SKM-1 treated with dmso at 0.1 percent for 144 hours (cell line): Measurements from ENCODE around the gene TLK1.

Experiments used
- DNase-seq: peaks from one replicate; lab custom pipeline; 2025; ENCODE audit not compliant: unreplicated experiment; lab: John Stamatoyannopoulos, UW

Gene TLK1

DNA sequence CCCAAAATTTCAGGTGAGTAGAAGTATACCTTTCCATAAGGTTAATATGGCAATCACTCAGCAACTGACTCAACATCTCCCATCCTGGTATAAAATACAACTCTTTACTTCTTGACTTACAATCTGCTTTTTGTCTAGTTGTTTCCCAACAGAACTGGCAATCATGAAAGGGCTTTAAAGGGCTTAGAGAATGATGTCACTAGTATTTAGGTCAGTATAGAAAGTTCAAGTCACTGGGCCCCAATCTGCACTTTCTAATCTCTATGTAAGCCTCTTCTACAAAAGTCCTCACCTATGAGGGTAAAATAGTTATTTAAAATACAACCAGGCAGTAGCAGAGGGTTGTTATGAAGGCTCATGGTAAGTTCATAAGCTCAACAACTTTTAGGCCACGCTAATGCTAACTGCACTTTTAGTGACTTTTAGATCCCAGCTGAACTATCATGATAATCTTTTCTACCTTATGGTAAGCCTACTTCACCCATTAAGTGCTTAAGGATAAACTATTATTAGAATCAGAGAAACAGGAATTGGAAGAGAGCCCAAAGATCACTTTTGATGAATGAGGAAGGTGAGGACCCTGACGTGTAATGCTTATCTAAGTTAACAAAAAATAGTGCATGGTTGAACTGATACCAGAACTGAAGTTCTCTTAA is 152.0 kb downstream of the TLK1 start:
- no peak for DNase-seq

DNA sequence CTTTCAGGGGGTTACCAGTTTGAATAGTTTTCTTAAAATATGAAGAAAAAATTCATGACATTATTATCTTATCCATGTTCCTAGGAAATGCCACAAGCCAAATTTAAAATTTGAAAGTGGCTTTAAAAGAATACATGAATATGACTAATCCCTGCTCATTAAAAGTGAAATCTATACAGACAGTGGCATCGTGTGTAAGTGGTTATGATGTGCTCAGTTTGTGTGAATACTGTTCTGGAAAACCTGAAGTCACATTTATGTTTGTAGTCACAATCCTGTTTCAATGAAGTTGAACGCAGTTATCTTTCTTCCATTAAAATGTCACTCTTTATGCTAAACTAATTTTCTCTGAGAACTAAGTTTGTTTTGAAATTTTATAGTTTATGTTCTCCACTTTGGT is 155.9 kb downstream of the TLK1 start:
- no peak for DNase-seq

DNA sequence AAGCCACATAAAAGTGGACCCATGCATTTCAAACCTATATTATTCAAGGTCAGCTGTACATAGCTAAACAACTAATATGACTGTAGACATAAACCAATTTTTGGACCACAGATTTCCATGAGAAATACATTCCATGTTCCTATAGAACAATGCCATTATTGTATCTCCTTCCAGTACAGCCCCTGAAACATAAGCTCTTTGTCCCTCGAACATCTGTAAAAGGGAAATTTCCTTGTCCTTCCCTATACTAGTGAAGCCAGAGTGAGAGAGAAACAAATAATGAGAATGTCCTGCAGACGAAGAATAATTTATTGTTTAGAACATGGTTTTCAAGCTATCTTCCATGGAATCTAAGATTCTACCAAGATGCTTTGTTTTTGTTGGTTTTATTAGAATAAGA is 156.3 kb downstream of the TLK1 start:
- DNase-seq, result no peak

DNA sequence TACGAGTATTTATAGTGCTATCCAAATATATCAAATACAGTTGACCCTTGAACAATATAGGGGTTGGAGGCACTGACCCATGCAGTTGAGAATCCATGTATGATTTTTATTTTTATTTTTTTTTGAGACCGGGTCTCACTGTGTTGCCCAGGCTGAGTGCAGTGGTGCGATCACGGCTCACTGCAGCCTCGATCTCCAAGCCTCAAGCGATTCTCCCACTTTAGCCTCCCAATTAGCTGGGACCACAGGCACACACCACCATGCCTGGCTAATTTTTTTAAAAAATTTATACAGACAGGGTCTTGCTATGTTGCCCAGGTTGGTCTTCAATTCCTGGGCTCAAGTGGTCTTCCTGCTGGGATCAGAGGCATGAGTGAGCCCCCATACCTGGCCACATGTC is 161.0 kb downstream of the TLK1 start:
- no peak for DNase-seq

DNA sequence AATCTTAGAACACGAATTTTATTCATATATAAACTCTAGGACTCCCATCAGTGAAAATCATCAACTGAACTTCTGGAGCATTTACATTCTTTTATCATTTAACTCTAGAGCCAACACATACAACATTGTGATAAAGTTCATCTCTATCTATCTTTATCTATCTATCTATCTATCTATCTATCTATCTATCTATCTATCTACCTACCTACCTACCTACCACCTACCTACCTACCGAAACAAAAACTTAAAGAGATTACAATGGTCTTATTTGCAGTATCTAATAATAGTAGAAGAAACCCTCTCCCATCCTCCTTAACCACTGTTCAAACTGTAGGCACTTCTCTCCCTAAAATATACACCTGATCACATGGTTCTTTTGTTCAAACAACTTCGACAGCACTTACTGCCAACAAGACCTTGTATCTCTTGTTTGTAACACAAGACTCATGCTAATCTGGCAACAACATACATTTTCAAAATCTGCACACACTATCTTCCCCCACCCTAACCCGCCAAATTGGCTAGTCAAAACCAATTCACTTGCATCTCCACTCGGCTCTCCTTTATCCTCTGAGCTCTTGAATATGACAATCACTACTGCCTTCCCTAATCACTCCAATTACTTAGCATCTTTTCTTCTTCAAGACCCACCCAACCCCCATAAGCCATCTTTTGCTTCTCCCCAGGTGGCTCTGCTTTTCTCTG is 162.6 kb downstream of the TLK1 start:
- no peak for DNase-seq

DNA sequence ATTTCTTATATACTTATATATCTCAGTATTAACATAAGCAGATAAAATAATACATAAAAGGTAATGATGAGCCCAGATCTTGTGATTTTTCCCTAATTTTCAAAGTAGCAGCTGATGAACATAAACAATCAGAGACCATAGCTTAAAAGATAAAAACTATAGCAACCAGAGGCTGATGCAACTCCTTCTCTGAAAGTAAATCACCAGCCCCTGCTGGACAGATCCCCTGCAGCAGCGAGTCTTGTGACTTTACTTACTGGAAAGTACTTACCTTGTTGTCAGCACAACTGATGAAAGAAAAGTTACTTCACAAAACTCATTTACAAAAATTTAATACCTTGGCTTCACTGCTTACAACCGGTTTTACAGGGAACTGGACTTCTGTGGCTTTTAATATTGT is 164.4 kb downstream of the TLK1 start:
- DNase-seq, result no peak

DNA sequence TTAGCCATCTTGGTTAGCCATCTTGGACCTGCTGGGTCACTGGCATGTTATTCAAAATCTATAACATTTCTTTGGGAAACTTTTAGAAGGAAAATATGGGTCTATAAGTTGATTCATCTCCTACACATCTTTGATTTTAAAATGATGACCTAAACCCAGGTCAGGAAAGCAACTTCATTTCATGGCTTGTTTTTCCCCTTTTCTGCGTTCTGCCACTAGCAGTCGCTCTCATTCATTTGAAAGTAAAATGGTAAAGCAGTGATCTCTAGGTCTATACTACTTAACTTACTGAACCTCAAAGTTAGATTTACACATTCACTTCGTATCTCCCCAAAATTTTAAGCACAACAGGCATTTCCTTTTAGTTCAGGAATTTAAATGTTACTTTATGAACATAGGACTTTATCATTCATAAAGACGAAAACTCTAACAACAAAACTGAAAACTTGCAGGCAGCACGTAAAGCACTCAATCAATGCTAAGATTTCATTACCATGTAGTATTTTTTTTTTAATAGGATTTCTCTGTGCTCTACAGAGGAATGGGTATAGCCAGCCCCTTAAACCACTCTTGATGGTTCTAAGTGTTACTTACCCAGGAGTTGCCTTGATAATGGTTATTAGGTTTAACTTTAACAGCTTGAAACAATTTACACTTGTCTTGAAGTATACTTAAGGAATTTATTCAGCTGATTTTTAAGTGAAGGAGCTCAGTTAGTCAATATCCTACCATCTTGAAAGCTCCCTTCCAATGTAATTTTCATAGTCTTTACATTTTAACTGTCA is 169.1 kb downstream of the TLK1 start:
- DNase-seq, result no peak

DNA sequence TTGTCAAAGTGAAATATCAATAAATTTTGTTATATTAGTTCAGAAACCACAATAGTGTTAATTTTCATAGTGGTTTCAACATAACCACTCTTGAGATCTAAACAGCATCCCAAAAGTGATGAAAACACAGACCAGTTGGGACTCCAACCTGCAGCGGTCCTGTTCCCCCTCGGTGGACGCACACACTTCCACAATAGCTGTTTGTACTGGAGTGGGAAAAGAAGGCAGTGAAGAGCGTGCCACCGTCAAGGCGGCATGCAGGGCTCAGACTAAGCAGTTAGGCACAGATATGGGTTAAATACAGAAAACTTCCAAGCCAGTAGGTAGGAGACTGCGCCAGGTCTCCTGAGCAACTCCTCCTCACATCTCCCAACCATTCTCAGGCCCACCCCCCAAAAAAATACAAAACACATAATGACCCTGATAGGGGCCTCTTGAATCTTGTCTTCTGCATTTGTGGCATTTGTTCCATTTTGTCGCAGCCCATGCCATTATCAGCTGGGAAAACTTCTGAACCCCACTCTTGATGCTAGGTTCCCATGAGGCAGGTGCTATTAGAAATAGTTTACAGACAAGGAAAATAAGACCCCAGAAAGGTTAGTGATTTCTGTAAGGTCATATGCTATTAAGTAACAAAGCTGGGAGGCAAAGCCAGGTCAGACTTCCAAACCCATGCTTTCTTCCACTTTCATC is 174.0 kb downstream of the TLK1 start:
- DNase-seq, result no peak

DNA sequence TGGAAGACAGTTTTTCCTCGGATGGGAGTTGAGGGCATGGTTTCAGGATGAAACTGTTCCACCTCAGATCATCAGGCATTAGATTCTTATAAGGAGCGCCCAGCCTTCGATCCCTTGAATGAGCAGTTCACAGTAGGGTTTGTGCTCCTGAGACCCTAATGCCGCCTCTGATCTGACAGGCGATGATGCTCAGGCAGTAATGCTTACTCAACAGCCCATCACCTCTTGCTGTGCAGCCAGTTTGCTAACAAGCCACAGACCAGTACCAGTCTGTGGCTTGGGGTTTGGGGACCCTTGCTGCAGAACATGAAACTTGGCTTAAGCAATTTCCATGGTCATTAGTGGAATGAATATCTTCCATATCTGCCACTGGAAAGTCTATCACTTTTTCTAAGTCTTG is 175.3 kb downstream of the TLK1 start:
- DNase-seq, result no peak

DNA sequence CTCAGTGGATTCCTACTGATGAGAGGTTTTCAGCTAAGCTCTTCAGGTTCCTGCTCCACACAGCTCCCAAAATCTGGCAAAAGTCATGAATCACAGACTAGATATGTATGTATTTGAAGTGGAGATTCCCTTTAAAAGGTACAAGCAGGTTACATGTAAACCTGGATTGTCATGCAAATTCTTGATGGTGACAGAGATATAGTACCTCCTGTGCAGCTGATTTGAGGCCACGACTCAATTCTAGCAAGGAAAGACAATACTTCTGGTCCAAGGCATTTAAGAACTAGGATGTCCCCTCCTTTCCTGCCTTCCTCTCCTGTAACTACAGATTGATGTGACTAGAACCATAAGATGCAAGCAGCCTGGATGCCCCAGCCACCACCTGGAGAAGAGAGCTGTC is 176.6 kb downstream of the TLK1 start:
- no peak for DNase-seq

DNA sequence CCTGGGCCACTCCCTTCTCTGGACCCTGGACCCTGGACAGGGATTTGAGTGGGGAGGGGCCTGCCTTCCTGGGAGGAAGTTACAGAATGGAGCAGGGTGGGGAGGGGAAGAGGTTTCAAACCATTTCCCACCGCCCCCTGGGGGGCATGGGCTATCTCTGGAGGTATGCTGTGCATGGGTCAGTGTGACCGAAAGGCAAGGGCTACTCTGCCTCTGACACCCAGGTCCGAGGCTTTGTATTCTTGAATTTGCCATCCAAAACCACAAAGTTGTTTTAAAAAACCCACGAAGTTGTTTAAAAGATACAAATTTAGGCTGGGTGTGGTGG is 184.8 kb downstream of the TLK1 start:
- DNase-seq, result no peak

DNA sequence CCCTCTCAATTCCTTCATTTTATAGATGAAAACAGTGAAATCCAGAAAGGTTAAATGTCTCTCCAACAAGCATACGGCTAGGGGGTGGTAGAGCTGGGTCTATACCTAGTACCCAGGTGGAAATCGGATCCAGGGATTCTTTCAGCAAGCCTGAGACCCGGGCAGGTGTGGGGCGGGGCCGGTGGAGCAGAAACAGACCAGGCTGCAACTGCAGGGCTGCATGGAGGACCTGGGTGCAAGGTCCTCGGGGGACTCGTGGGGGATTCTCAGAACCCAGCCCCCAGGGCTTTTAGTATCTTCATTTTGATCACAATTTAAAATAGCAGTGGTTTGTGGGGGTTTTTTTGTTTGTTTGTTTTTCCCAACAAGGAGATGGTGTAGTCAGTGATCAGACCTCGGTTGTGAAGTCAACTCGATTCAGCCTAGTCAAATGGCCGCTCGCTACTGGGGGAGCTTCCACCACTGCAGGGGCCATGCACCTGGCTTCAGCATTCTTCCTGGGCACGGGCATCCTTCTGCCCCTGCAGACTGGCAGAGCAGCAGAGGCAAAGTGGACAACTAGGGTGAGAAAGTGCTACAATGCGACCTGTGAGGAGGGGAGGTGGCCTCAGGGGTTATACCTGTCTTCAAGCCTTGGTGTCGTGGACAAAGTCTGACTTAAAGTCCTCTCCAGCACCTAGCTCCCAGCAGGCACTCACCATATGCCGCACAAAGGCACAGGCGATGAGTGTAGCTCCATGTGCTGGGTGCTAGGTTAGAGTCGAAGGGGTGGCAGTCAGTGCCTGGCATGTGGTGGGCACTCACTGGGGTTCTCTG is 185.4 kb downstream of the TLK1 start:
- no peak for DNase-seq

DNA sequence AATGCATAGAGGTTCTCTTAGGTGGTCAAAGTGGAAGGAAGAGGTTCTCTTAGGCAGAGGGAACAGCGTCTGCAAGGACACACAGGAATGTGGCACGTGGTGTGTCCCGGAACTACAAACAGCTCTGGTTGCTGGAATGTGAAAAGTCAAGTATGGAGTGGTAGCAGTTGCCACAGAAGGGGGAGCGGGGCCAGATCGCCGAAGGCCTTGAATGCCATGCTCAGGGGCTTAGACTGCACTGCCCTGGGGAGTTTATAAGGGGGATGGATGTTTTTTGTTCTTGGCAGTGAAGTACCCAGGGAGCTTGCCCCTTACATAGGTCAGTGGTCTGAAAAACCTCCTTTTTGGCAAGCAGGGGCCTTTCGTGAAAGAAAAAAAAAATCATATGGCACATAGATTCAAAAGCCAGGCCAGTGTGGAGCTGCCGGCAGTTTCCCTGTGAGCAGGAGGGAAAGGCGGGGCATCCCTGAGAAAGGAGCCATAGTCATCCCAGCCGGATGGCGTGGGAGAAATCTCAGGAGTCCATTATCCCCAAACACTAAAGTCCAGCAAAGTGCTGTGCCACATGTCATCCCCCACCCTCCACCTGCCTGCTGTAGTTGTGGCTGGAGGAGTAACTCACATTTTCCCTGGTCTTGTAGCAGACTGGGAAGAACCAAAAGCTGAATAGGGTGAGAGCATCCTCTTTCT is 186.2 kb downstream of the TLK1 start:
- no peak for DNase-seq

DNA sequence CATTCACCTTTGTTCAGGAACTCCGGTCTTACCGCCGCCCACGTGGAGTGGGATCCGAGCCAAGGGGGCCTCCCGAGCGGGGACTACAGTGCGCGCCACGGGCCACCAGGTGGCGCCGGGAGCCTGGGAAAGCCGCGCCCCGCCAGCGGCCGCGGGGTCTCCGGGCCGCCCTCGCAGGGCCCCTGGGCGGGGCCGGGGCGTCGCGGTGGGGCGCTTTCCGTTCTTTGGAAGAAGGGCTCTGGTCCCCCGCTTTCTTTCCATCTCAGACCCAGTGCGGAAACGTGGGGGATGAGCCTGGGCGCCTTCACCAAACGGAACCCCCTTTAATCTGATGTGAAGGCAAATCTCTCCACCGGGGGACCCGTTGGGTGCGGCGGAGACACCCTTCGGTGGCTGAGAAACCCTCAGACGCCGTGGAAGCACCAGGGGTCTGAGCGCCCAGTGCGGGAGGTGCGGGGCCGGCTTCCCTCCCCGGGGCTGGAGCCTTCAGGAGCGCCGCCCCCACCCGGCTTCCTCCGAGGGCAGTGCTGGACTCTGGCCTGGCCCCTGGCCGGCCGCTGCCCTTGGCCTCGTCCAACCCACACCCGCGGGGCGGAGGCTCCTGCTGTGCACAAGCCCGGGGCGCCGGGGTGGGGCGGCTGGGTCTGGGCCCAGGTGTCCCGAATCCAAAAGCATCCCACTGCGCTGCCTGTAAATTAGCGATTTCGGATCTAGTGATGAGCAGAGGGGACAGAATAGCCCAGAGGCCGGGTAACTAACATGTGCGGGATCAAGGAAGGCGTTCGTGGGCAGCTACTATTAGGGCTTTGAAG is 187.0 kb downstream of the TLK1 start:
- DNase-seq, result peak; percentile 53

DNA sequence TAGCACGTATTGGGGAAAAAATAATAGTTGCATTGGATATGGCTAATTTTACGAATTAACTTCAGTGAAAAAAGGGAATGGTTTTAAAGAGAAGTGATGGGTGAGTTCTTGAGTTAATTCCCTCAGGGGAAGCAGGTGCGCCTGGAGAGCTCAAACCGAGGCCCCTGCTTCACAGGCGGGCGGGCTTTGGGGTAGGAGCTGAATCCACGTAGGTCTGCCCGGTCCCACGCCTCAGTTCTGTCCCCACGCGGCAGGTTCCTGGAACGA is 187.5 kb downstream of the TLK1 start:
- DNase-seq, result no peak

DNA sequence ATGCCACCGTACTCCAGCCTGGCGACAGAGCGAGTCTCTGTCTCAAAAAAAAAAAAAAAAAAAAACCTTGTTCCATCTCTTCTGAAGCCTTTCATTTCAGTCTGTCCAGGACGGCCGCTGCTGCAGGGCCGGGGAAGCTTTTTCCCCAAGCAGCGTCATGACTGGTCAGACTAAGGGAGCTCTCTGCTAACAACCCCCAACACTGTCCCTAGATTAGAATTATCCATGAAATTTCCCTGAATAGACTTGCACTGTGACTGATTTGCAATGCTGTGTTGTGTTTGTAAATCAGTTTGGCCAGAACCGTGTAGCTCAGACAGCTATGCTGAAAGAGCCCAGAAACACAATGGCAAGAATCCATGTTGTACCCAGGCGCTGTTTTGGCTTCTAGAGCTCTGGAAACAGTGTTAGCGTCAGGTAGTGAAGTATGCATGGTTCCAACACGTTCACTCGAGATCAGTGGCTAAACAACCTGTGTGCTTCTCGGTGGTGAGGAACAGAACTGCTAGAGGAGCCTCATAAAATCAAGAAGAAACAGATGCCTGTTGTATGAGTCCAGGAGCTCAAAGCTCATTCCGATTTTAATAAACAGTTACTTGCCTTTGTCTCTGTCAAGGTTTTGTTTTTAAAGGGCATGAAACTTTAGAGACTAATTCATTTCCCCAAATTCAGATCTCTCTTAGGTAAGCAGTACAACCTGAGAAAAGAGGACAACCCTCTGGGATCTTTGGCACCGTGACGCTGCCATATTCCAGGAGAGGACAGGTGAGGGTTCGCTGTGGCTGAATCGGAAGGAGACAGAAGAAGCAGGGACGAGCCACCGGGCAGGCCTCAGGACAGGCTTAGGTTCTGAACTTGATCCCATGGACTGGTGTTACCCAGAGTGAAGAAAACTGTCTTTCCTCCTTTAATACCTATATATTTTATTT is 188.1 kb downstream of the TLK1 start:
- no peak for DNase-seq

DNA sequence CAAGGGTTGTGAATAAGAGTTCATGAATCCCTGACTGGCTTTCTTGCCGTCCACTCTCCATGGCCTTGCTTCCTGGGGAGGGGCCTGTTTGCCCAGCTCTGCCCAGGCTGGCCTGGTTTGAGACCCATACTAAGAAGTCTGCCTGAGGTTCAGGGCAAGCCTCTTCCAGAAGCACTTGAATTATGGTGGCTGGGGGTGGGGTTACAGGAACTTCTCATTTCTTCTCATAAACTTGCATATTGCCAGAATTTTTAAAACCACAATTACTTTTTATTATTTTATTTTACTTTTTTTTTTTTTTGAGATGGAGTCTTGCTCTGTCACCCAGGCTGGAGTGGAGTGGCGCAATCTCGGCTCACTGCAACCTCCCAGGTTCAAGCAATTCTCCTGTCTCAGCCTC is 189.6 kb downstream of the TLK1 start:
- no peak for DNase-seq

DNA sequence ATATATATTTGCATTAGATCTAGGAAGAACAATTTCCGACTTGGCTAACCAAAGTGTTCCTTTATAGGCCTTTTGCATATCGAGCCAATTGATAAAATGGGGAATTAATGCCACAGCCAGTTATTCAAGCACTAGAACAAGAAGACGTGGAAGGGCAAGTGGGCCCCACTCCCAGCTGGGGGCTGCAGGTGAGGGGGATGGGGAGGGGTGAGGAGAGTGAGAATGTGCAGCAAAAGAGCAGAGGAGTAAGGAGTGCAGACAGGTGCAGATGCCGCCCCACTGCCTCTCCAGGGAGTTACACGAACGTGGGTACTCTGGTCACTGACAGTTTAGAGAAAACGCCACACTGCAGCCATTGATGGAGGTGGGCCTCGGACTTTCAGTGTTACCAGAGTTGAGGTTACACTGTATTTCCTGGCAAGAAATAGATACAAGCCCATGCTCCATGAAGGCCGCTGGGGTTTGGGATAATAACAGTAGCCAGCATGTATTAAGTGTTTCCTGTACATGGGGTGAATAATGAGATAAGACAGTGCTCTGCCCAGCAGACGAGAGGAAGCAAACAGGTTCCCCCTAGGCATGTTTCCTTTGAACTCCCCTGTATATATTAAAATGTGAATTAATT is 190.7 kb downstream of the TLK1 start:
- DNase-seq, result no peak
